ENCODE data around the gene COL8A2. TPM values are rescaled to one million over a fixed set of nuclear protein-coding genes. Genes with fewer than 3 reads are reported as not detected.
A peak's percentile ranks its signal among the peaks of the same experiment; 100 is the strongest.

Gene COL8A2
- total RNA-seq, 1 experiment from 2014 or later, result 1.2 TPM

DNA sequence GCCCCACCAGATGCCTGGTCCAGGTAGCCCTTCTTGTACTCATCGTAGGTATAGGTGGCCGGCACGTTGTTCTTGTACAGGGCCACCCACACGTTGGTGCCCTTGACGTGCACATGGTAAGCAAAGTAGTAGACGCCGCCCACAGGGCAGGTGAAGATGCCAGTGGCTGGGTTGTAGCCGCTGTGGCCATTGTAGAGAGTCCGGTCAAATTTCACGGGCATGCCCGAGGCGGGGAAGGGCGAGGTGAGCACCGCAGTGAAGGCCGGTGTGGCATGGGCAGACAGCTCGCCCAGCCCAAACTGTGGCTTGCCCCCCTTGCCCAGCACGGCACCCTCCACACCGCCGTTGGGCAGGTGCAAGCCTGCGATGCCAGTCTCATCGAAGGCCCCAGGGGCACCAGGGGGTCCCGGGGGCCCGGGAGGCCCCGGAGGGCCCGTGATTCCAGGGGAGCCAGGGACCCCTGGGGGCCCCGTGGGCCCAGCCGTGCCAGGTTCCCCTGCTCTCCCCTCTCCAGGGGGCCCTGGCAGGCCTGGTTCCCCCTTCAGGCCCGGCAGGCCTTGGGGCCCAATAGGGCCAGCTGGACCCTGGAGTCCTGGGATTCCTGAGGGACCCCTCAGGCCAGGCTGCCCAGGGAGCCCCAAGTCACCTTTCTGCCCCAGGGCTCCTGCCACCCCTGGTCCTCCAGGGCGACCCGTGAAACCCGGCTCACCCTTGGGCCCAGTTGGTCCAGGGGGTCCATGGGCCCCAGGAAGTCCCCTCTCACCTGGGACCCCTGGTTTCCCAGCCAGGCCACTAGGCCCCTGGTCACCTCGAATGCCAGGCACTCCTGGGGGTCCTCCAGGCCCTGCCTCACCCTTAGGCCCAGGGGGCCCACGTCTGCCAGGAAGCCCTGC is 27.1 kb downstream of the COL8A2 start:
- in situ Hi-C loops (cut with HindIII; ENCODE audit: low pct_unique_long_range_greater_than_20kb, low sequenced_read_pairs) (no loop called here), intact Hi-C loops (cut with micrococcal nuclease; ENCODE audit: unreplicated experiment) (no loop called here)
- H3K27me3 ChIP-seq (ENCODE audit: control insufficient read depth, insufficient read depth, low read length), result no peaks in the 10 kb centered on the region
- ChIA-PET CTCF (interaction anchor here (0.5 to 1.5 kb wide), 6 partner anchors 25 to 244 kb away, joined by 3 to 12 read pairs (median 4); no protein-coding TSS in a partner anchor), POLR2A (no interaction called here)
- ATAC-seq (no peak), DNase-seq (ENCODE audit: low read depth, low spot score) (no peak)
- BruUV-seq (replicated peaks), result no TSS peak
- TF ChIP-seq POLR2AphosphoS5 (IDR thresholded peaks at IDR 0.05; ENCODE audit: low read depth, low read length) (no peak), SIN3A (IDR thresholded peaks at IDR 0.05; ENCODE audit: borderline replicate concordance, insufficient read depth, low read depth, low read length) (no peak)
- TF ChIP-seq, protein P1, sequence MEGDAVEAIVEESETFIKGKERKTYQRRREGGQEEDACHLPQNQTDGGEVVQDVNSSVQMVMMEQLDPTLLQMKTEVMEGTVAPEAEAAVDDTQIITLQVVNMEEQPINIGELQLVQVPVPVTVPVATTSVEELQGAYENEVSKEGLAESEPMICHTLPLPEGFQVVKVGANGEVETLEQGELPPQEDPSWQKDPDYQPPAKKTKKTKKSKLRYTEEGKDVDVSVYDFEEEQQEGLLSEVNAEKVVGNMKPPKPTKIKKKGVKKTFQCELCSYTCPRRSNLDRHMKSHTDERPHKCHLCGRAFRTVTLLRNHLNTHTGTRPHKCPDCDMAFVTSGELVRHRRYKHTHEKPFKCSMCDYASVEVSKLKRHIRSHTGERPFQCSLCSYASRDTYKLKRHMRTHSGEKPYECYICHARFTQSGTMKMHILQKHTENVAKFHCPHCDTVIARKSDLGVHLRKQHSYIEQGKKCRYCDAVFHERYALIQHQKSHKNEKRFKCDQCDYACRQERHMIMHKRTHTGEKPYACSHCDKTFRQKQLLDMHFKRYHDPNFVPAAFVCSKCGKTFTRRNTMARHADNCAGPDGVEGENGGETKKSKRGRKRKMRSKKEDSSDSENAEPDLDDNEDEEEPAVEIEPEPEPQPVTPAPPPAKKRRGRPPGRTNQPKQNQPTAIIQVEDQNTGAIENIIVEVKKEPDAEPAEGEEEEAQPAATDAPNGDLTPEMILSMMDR (IDR thresholded peaks at IDR 0.05), result no peak
- peaks cover 5% of the 10 kb centered on the region; the same call in 1 of the 2 replicates for H3K36me3 ChIP-seq (ENCODE audit: control insufficient read depth, insufficient read depth, low read length)
- no peaks in the 10 kb centered on the region for H3K9me3 ChIP-seq (ENCODE audit: control insufficient read depth, insufficient read depth, low read depth, low read length)
- H3K4me1 ChIP-seq (ENCODE audit: control insufficient read depth, insufficient read depth, low read length), result peaks cover 3% of the 10 kb centered on the region; the same call in 1 of the 2 replicates
- H3K4me3 ChIP-seq (ENCODE audit: low read depth in 2 of 2, low read length in 2 of 2), result no peak overlapping the region
- H3K27ac ChIP-seq (ENCODE audit: low read length), result no peak overlapping the region

DNA sequence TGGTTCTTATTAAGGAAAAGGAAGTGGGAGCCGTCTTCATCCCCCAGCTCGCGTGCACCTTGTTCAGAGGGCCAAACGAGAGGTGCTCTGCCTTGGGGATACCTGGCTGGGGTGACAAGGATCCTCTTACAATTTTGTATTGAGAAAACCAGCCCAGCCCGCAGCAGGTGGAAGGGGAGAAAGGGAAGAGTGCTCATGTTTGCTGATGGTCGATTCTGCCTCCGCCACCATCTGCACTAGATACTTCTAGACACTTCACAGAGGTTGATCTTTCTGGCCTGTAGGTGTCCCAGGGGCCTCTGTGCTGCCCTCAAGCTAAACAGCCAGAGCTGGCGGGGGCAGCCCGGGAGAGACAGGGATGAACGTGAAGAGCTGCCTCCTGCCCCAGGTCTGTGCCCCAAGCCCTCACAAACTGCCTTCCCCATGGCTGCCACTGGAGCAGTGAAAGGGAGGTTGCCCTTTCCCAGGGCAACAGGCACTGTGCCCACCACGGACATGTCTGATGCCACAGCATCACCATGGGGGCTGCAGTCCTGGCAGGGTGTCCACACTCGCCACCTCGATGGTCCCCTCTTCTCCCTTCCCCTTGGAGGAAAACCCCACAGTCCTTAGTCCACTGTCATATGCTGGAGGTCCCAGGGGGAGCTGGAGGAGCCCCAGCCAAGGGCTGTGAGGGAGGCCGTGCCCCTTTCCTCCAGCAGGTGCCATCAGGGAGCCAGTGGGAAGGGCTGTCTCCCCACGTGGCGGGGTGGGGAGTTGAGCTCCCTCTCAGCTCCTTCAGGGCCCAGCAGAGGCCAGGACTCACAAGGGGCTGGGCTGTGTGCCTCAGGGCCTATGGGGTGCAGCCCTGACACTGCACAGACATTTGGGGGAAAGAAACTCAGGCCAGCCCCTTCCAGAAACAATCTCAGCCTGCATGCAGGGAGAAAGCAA is 28.3 kb downstream of the COL8A2 start:
- H3K4me3 ChIP-seq (ENCODE audit: low read depth in 2 of 2, low read length in 2 of 2), result no peak overlapping the region
- intact Hi-C loops (cut with micrococcal nuclease; ENCODE audit: unreplicated experiment), result no loop called here
- TF ChIP-seq, protein P1 (IDR thresholded peaks at IDR 0.05), result peak; percentile 65; the same call in 1 of the 2 replicates
- TF ChIP-seq, protein P2, sequence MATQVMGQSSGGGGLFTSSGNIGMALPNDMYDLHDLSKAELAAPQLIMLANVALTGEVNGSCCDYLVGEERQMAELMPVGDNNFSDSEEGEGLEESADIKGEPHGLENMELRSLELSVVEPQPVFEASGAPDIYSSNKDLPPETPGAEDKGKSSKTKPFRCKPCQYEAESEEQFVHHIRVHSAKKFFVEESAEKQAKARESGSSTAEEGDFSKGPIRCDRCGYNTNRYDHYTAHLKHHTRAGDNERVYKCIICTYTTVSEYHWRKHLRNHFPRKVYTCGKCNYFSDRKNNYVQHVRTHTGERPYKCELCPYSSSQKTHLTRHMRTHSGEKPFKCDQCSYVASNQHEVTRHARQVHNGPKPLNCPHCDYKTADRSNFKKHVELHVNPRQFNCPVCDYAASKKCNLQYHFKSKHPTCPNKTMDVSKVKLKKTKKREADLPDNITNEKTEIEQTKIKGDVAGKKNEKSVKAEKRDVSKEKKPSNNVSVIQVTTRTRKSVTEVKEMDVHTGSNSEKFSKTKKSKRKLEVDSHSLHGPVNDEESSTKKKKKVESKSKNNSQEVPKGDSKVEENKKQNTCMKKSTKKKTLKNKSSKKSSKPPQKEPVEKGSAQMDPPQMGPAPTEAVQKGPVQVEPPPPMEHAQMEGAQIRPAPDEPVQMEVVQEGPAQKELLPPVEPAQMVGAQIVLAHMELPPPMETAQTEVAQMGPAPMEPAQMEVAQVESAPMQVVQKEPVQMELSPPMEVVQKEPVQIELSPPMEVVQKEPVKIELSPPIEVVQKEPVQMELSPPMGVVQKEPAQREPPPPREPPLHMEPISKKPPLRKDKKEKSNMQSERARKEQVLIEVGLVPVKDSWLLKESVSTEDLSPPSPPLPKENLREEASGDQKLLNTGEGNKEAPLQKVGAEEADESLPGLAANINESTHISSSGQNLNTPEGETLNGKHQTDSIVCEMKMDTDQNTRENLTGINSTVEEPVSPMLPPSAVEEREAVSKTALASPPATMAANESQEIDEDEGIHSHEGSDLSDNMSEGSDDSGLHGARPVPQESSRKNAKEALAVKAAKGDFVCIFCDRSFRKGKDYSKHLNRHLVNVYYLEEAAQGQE (IDR thresholded peaks at IDR 0.05; ENCODE audit: insufficient read depth in 1 of 2, low read depth in 2 of 2, low read length in 1 of 2), result no peak
- no peak overlapping the region for H3K27ac ChIP-seq (ENCODE audit: low read length)
- peaks cover 3% of the 10 kb centered on the region; the same call in 1 of the 2 replicates for H3K4me1 ChIP-seq (ENCODE audit: control insufficient read depth, insufficient read depth, low read length)
- DNase-seq (ENCODE audit: low read depth, low spot score) (no peak), ATAC-seq (peak; percentile 63)
- POLR2A ChIA-PET, result interaction anchor here (0.6 kb wide), 1 partner anchor 187 kb away, joined by 3 read pairs; no protein-coding TSS in a partner anchor
- H3K9me3 ChIP-seq (ENCODE audit: control insufficient read depth, insufficient read depth, low read depth, low read length), result no peaks in the 10 kb centered on the region
- no peaks in the 10 kb centered on the region for H3K27me3 ChIP-seq (ENCODE audit: control insufficient read depth, insufficient read depth, low read length)
- in situ Hi-C loops (cut with HindIII; ENCODE audit: low pct_unique_long_range_greater_than_20kb, low sequenced_read_pairs), result no loop called here
- CTCF ChIA-PET, result interaction anchor here (0.5 to 1.5 kb wide), 6 partner anchors 24 to 245 kb away, joined by 3 to 12 read pairs (median 4); no protein-coding TSS in a partner anchor
- no TSS peak for BruUV-seq (replicated peaks)
- peaks cover 9% of the 10 kb centered on the region for H3K36me3 ChIP-seq (ENCODE audit: control insufficient read depth, insufficient read depth, low read length)

Data from Panc1 (cell line).